K562 (cell line): ENCODE measurements around the gene DNMT3A. TPM values are rescaled to one million over a fixed set of nuclear protein-coding genes. Genes with fewer than 3 reads are reported as not detected.

ENCODE experiments used
- ARID1B ChIP-seq: fragments of 450-650 bp; IDR thresholded peaks from 2 replicates; pipeline ENCODE4 v1.6.1; 2016; ENCODE audit warnings: antibody characterized with exemption, mild to moderate bottlenecking, inconsistent platforms
- ATF2 ChIP-seq: sonication (generic); formaldehyde crosslinking; IDR thresholded peaks from 2 replicates; pipeline ENCODE4 v1.8.1; 2022; ENCODE audit warnings: missing genetic modification reagents
- CBX5 ChIP-seq: IDR thresholded peaks from 2 replicates; pipeline ENCODE4 v1.6.1; 2014; ENCODE audit warnings: low read depth, borderline replicate concordance
- E2F8 ChIP-seq: fragments of 450-650 bp; IDR thresholded peaks from 2 replicates; pipeline ENCODE4 v1.7.1; 2018; ENCODE audit warnings: mild to moderate bottlenecking, low read depth; ENCODE audit not compliant: partially characterized antibody
- HMG20B ChIP-seq: fragments of 250-450 bp; sonication (Bioruptor Pico); IDR thresholded peaks from 2 replicates; pipeline ENCODE4 v1.5.0; 2021; ENCODE audit warnings: mild to moderate bottlenecking
- KLF13 ChIP-seq: fragments of 450-650 bp; IDR thresholded peaks from 2 replicates; pipeline ENCODE4 v1.6.1; 2016; ENCODE audit warnings: missing genetic modification characterization, low read depth, mild to moderate bottlenecking, missing compliant biosample characterization, moderate library complexity, borderline replicate concordance
- MAFG ChIP-seq: fragments of 450-650 bp; conservative IDR thresholded peaks from 2 replicates; pipeline ENCODE4 v1.6.1; 2016; ENCODE audit warnings: missing genetic modification characterization, missing compliant biosample characterization
- MTA3 ChIP-seq: fragments of 450-650 bp; formaldehyde crosslinking; IDR thresholded peaks from 2 replicates; pipeline ENCODE4 v1.6.1; 2017; ENCODE audit warnings: mild to moderate bottlenecking, borderline replicate concordance
- NCOA6 ChIP-seq: fragments of 450-650 bp; IDR thresholded peaks from 2 replicates; pipeline ENCODE4 v1.6.1; 2017; ENCODE audit warnings: mild to moderate bottlenecking
- PCBP1 ChIP-seq: fragments of 200-400 bp; formaldehyde crosslinking; IDR thresholded peaks from 2 replicates; pipeline ENCODE4 v1.6.1; 2018; ENCODE audit warnings: mild to moderate bottlenecking, low read depth, low read length; ENCODE audit not compliant: poor library complexity, severe bottlenecking
- RBM15 ChIP-seq: fragments of 200-400 bp; formaldehyde crosslinking; IDR thresholded peaks from 2 replicates; pipeline ENCODE4 v1.6.1; 2018; ENCODE audit warnings: mild to moderate bottlenecking, low read length, moderate library complexity; ENCODE audit not compliant: insufficient read depth
- SNAPC5 ChIP-seq: fragments of 250-450 bp; sonication (Bioruptor Pico); IDR thresholded peaks from 2 replicates; pipeline ENCODE4 v1.8.0; 2021; ENCODE audit warnings: moderate library complexity, mild to moderate bottlenecking, inconsistent platforms
- ZEB2 ChIP-seq: fragments of 450-650 bp; IDR thresholded peaks from 2 replicates; pipeline ENCODE4 v1.6.1; 2016
- ZFX ChIP-seq: sonication (generic); formaldehyde crosslinking; IDR thresholded peaks from 2 replicates; pipeline ENCODE4 v1.8.0; 2022; ENCODE audit warnings: mild to moderate bottlenecking, missing genetic modification reagents, moderate library complexity
- ZNF197 ChIP-seq: fragments of 200-800 bp; sonication (Bioruptor generic); IDR thresholded peaks from 2 replicates; pipeline ENCODE4 v1.6.1; 2016; ENCODE audit warnings: low read depth, missing genetic modification characterization, missing compliant biosample characterization
- ZNF407 ChIP-seq: fragments of 450-650 bp; IDR thresholded peaks from 2 replicates; pipeline ENCODE4 v1.6.1; 2016; ENCODE audit warnings: low read depth
- ZNF551 ChIP-seq: fragments of 250-450 bp; sonication (Bioruptor Pico); IDR thresholded peaks from 2 replicates; pipeline ENCODE4 v1.5.0; 2021; ENCODE audit warnings: mild to moderate bottlenecking, moderate library complexity
- ZNF561 ChIP-seq: fragments of 450-650 bp; formaldehyde crosslinking; conservative IDR thresholded peaks from 2 replicates; pipeline ENCODE4 v1.4.0; 2020; ENCODE audit warnings: mild to moderate bottlenecking, moderate library complexity
- polyA plus RNA-seq, 8 experiments: library from polyadenylated mRNA; depleted of rRNA in 4 of 8; stranded (reverse) in 5 of 8; unstranded in 3 of 8; fragments of >200 nt; fragmentation: Nextera tagmentation in 2 of 8; fragmentation: Illumina TruSeq in 1 of 8; extraction: Ambion mirVana in 2 of 8; extraction: Trizol in 1 of 8; gene quantifications; 2 replicates each; pipeline versions ENCODE4 v1.2.1 to v1.2.3, GENCODE V29; 2011 to 2014; ENCODE audit warnings: inconsistent platforms in 1 of 8, missing spikeins in 1 of 8
- total RNA-seq, 7 experiments: library from RNA; depleted of rRNA in 6 of 7; stranded (reverse); fragments of >200 nt in 6 of 7; fragmentation: Illumina TruSeq in 2 of 7; extraction: Trizol in 2 of 7; gene quantifications; 2 replicates each; pipeline versions ENCODE4 v1.2.1 to v1.2.3, GENCODE V29; 2011 to 2021; ENCODE audit warnings: low replicate concordance in 1 of 7

The DNMT3A gene
- total and polyA plus RNA-seq, 9 of the 15 experiments (the other 6 are each of a cell fraction or from before 2014, with no cell fraction given) = 3.0 to 16.0 (median 6.1) TPM

GRCh38 chr2:25362049-25362433 lies 20.3 kb upstream of the DNMT3A start (continued):
- TF ChIP-seq ZNF407 (no peak), ZNF197 (CRISPR knock-in tag) (no peak), E2F8 (no peak), ARID1B (no peak), CBX5 (no peak), MAFG (tag) (peak; percentile 86), ZNF561 (CRISPR knock-in tag) (no peak), RBM15 (no peak), ZNF551 (CRISPR knock-in tag) (no peak), ZEB2 (no peak), NCOA6 (no peak), ZFX (CRISPR knock-in tag) (no peak), SNAPC5 (CRISPR knock-in tag) (no peak), MTA3 (0 out of 2 replicates have a peak, but pooled peaks have one; percentile 37), ATF2 (no peak), KLF13 (tag) (peak; percentile 77; the same call in 1 of the 2 replicates), HMG20B (no peak), PCBP1 (no peak)
